SHP77 (cell line): Measurements from ENCODE around the gene COLEC12.

Experiments used
- DNase-seq, 2 experiments: peaks; one replicate each; lab custom pipeline; 2025; lab: John Stamatoyannopoulos, UW

COLEC12 gene

GRCh38 chr18:473802-474201, 26.7 kb downstream of the COLEC12 start:
- no peak for DNase-seq

GRCh38 chr18:471716-472115, 28.8 kb downstream of the COLEC12 start:
- no peak for DNase-seq

DNA sequence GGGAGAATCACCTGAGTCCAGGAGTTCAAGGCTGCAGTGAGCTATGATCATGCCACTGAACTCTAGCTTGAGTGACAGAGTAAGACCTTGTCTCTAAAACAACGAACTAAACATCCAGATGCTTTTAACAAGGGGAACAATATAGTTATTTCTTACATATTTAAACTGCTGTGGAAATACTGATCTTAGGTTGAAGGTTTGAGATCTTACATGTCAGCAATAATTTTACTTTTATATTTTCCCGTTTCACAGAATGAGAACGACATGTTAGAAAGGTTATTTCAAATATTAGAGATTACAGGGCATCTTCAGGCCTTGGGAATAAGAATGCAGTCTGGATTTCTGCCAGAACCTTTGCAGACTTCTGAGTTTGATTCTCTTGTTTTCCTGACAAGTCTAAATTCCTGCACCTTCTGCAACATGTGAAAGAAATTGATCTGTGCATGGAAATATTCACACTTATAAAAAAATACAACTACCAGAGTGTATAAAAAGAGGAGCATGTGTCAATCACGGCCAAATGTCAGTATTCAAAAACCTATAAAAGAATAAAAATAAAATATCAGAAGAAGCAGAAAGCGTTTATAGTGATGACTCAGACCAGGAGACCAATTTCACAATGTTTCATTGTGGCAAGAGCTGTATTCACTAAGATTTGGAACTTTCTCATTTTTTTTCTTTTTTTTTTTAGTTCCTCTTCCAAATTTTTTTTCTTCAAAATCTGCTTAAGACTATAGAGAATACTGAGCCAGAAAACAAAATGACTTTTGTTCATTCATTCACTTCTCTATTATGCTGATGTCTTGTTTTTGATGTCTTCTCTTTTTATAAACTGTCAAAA, 29.6 kb downstream of the COLEC12 start:
- DNase-seq, result no peak

GRCh38 chr18:468955-469790, 31.3 kb downstream of the COLEC12 start:
- DNase-seq, result no peak

DNA sequence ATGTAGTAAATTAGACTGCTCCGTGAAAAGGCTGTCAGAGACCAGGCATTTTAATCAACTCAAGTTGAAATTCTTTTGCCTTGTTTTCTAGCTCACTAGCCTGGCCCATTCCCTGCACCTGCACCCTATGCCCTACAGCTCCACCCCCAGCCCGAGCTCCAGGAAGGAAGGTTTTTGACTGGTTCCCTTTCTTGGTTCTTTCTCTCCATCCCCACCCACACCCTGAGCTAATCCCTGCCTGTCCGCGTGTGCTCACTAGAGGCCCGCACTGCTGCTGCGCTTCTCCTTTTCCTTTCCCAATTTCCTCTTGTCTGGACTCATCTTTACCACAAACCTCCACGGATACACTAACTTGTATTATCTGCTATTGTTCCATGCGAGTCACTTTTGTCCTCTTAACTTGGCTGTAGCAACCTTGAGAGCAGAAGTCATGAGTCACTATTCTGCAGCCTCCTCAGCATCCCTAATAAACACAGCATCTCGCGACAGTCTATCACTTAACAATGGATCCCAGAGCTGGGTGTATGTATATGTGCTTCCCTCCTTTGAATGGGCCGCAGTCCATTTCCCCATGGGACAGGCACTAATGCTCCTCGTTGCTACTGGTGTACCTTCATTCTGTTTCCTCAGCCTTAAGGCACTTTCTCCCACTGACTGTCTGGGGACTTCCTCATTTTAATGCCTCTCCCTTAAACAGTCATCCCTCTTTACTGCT, 36.5 kb downstream of the COLEC12 start:
- no peak for DNase-seq

- no peak for DNase-seq
Observed at GRCh38 chr18:463403-463802, 37.1 kb downstream of the COLEC12 start.

GRCh38 chr18:461762-462161, 38.7 kb downstream of the COLEC12 start:
- DNase-seq, result no peak

GRCh38 chr18:460791-461190, 39.7 kb downstream of the COLEC12 start:
- DNase-seq, result no peak

DNA sequence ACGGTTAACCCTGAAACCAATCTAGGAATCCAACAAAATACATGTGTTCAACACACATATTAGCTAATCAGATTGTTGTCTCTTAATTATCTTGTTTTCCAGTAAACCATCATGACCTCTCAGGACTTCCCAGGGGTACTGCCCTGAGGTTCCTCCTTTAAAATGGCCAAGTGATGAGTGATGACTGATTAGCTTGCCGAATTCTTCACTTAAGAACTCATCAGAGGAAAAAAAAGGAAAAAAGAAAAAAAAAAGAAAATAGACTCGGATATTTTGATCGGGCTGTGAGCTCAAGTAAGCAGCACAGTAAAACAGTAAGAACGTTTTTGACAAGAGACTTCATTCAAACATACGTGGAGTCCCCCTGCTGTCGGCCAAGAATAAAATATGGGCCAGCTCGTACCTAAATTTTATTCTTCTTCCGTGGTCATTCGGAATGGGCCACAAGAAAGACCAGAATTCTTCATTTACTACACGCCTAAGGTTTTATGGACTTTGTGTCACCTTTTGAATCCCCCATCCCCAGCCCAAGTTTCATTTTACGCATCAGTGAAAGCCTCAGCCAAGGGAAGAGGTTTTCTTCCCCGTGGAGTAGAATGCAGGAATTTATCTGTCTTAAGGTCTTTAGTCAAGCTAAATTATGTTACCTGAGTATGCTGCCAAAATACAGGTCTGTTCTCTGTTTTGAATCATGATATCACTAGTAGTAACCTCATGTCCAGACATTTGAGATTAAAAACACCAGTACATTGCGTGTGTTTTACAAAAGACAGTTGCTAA, 40.5 kb downstream of the COLEC12 start:
- DNase-seq, result no peak

DNA sequence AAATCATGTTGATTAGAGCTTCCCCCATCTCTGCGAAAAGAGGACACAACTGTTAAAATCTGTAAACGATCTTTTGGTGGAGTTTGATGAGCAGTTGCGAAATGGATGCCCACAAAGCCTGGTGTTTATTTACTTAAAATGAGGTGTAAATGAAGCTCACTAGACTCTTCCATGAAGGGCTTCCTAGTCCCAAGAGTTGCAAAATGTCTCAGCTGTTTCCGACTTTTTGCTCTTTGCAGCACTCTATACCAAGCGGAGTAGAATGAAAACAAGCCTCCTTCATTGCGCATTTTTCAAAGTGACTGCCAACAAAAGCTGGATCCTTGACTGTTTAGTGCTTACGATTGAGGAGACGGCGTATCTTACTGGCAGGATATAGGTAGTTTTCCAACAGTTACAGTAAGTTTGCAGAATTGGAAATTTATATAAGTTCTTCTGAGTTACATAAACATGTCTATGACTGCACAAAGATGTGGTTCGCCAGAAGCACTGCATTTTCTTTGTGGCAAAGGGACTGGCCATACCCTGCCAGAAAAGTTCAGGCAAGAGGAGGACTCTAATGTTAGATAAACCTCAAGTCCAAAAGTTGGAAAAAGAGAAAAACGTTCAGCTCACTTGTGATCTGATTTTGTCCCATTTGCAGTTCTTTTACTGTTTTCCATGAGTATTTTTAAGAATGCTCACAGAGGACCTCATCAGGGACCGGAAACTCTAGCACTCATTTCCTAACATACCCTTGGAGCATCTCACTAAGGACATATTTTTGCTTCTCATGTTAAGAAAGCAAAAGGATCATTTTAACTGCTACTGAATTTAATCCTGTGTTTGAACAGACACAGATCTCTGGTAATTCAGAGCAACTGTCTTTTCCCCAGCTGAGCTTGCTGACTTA, 42.7 kb downstream of the COLEC12 start:
- DNase-seq, result no peak

- DNase-seq, result peak in 1 of 2 experiments; percentile 13
Observed at GRCh38 chr18:457140-457519, 43.4 kb downstream of the COLEC12 start.

- no peak for DNase-seq
Observed at GRCh38 chr18:456361-457139, 44.0 kb downstream of the COLEC12 start.

GRCh38 chr18:453400-453799, 47.1 kb downstream of the COLEC12 start:
- DNase-seq, result no peak

GRCh38 chr18:452816-453215, 47.7 kb downstream of the COLEC12 start:
- no peak for DNase-seq

GRCh38 chr18:449374-449773, 51.1 kb downstream of the COLEC12 start:
- peak; percentile 3 for DNase-seq

DNA sequence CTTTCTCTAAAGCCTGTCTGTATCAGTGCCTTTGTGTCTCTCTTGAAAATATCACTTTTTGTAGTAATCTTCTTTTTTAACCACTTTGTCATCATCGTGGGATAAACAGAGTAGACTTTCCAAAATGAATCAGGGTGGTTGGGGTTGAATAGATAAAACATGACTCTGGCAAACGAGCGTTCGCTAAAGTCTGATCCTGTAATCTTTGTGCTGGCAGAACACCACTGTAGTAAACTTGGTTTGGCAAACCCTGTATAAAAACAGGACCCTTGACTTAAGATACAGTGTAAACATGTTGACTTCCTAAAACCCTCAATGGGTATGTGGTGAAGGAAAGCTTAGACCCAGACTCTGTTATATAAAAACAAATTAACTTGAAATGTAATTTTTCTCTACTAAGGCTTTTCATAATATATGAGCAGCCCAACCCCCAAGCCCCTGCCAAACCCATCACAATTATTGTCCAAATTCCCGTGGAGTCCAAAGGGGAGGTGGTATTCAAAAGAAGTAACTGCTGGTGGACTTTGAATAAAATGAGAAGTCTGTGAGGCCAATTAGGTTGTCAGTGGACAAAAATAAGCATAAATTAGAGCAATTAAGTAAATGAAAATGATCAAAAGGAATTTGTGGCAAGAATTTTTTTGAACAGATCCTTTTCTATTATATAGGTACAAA, 52.2 kb downstream of the COLEC12 start:
- no peak for DNase-seq

GRCh38 chr18:446941-447560, 53.5 kb downstream of the COLEC12 start:
- DNase-seq, result no peak

GRCh38 chr18:445055-445454, 55.4 kb downstream of the COLEC12 start:
- no peak for DNase-seq

DNA sequence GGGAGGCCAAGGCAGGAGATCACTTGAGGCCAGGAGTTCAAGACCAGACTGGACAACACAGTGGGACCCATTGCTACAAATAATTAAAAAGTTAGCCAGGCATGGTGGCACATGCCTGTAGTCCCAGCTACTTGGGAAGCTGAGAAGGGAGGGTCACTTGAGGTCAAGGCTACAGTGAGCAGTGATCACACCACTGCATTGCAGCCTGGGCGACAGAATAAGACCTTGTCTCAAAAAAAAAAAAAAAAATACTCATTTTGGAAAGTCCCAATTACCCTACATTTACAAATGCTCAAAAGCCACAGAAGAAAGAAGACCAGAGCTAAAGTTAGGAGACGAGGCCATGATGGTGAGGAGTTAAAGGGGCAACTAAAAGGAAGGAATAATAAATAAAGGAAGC, 61.9 kb downstream of the COLEC12 start:
- DNase-seq, result no peak
